Measurements from ENCODE around the gene NUDT9.
A peak's percentile ranks its signal among the peaks of the same experiment; 100 is the strongest.

Gene NUDT9

GRCh38 chr4:87500092-87500462, 77.7 kb downstream of the NUDT9 start:
- H3K4me3 ChIP-seq (ENCODE audit: low read length), result no peak overlapping the region
- no peak for TF ChIP-seq CTCF (conservative IDR thresholded peaks at IDR 0.05; ENCODE audit: low read depth, low read length)
- no peak for DNase-seq (ENCODE audit: low read depth)

- H3K4me3 ChIP-seq (ENCODE audit: low read length), result no peak overlapping the region
- TF ChIP-seq CTCF (conservative IDR thresholded peaks at IDR 0.05; ENCODE audit: low read depth, low read length), result no peak
Measured at GRCh38 chr4:87502580-87503238, 80.3 kb downstream of the NUDT9 start.

GRCh38 chr4:87505862-87506261, 83.5 kb downstream of the NUDT9 start:
- peak; percentile 19 for TF ChIP-seq CTCF (conservative IDR thresholded peaks at IDR 0.05; ENCODE audit: low read depth, low read length)
- no peak for DNase-seq (ENCODE audit: low read depth)
- no peak overlapping the region for H3K4me3 ChIP-seq (ENCODE audit: low read length)

More at GRCh38 chr4:87502580-87503238, 80.3 kb downstream of the NUDT9 start:
- peak; percentile 84 for DNase-seq (ENCODE audit: low read depth)

GRCh38 chr4:87506974-87507701, 84.8 kb downstream of the NUDT9 start:
- DNase-seq (ENCODE audit: low read depth), result peak; percentile 94
- no peak overlapping the region for H3K4me3 ChIP-seq (ENCODE audit: low read length)
- no peak for TF ChIP-seq CTCF (conservative IDR thresholded peaks at IDR 0.05; ENCODE audit: low read depth, low read length)

Measured in retinal pigment epithelial cell (primary cell).